RCC 7860 (cell line): ENCODE data around the gene CPA2.
A peak's percentile ranks its signal among the peaks of the same experiment; 100 is the strongest.
"Not testable (repeated sequence)": the region's sequence is repeated elsewhere in the genome, so short reads cannot be mapped to it uniquely, and the experiment has no call there.

Experiments used
- DNase-seq: peaks from one replicate; pipeline ENCODE4 v3.0.0-alpha.2; 2015; ENCODE audit warnings: low spot score
- FAIRE-seq: peaks from 2 replicates; lab custom pipeline; 2012; peaks lifted over from hg19 to GRCh38; lab: Jason Lieb, UNC

Gene CPA2

DNA sequence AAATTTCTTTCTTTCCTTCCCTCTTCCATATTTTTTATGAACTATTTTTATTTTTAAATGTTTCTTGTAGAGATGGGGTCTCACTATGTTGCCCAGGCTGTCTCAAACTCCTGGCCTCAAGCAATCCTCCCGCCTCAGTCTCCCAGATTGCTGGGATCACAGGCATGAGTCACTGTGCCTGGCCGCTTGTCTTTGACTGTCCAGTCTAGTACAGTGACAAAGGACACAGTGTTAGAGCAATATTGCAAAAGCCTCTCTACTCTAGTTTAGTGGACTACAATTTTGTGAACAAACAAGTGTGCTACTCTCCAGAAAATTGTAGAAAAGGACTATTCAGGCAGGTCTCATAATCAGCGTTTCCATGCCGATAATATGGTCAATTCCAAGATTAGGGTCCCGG is 37.3 kb downstream of the CPA2 start:
- no peak for FAIRE-seq
- no peak for DNase-seq

DNA sequence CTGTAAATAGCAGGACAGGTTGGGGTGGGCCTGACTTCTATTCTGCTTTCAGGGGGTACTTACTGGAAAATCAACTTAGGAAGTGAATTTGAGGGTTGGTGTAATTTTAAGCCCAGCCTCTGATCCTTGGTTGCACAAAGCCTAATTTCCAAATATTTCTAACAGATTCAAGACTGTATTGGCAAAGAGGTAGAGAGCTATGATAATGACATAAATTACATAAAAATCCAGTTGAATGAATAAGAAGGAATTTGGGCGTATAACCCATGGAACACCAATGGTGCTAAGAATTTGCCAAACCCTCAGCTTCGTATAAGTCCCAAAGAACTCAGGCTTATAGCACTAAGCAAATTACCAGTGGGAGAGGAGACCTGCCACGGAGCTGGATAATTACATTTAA is 38.2 kb downstream of the CPA2 start:
- no peak for DNase-seq
- FAIRE-seq = no peak

DNA sequence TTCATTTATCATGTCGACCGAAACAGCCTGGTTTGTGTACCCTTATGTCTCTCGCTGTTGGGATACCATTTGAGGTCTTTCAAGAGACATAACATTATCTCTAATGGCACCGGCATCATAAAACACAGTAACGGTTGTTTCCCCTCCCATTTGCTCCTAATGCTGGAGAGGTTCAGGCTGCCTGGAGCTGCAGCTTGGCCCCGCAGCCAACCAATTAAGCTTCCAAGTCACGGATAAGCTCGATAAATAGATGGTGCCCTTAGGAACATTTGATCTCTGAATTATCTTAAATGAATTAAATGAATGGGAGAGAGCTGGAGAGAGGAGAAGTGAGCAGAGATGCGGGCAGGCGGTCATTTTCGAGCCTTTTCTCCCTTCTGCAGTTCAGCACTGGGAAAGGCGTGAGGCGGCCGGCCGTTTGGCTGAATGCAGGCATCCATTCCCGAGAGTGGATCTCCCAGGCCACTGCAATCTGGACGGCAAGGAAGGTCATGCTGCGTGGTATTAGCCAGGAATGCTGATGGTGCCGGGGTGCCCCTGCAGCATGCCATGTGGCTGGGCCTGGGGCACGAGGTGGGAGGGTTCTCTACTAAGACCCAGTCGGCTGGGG is 38.9 kb downstream of the CPA2 start:
- no peak for FAIRE-seq
- DNase-seq = no peak

DNA sequence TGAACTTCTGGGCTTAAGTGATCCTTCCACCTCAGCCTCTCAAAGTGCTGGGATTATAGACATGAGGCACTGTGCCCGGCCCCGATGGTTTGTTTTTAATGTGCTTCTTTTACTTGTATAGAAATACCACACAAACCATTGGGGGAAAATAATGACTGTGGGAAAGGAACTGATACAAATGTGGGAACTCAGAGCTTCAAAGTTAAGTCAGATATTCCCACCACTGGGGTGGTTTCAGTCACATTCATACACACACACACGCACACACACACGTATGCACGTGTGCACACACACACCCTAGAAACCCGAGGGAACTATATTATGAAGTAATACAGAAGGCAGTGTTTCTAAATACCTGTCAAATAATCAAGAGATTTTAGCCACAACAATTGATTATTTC is 43.3 kb downstream of the CPA2 start:
- DNase-seq (no peak), FAIRE-seq (no peak)

DNA sequence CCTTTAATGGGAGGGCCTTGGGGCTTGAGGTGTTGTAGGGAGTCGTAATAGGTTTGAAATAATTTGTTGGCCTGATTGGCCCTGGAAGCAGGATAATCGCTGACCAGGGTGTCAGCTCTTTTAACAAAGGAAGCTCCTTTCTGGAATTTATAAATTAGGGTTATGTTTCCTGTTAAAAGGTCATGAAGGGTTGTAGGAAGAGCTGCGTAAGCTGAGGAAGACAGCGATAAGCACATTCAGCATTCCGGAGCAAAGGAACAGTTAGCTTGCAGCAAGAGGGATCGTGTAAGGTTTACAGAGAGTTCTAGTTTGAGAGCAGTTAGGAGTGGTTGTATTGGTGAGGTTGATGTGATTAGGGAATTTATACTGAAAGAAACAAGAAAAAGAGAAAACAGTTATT is 47.6 kb downstream of the CPA2 start:
- DNase-seq = no peak
- no peak for FAIRE-seq

DNA sequence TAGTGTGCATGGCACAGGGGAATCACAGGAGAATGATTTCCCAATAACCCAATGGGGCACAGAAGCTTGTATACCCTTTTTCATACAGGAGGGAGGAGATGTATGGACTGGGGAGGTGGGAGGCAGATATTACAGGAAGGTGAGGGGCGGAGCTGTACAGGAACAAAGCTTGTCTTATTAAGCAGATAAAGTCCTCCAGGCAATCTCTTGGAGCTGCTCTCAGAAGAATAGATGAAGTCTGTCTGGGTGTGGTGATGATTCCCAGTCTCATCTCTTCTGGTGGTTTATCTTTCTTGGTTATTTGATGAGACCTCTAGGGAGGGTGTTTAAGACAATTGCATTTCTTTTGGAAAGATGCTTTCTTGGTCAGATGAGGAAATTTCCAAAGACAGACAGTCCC is 52.9 kb downstream of the CPA2 start:
- DNase-seq (no peak), FAIRE-seq (no peak)

DNA sequence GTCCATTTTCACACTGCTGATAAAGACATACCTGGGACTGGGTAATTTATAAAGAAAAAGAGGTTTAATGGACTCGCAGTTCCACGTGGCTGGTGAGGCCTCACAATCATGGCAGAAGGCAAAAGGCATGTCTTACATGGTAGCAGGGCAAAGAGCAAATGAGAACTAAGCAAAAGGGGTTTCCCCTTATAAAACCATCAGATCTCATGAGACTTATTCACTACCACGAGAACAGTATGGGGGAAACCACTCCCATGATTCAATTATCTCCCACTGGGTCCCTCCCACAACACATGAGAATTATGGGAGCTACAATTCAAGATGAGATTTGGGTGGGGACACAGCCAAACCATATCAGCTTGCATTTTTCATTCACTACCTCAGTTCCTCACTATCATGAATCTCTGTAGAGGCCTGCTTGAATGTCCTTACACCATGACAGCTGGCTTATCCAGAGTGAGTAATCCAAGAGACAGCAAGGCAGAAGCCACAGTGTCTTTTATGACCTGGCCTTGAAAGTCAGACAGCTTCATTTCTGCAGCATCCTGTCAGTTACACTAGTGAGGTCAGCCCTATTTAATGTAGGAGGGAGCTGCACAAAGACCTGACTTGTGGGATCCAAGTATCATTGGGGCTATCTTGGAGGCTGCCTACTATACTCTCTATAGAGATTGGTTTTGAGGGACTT is 55.0 kb downstream of the CPA2 start:
- FAIRE-seq = not testable (repeated sequence)

DNA sequence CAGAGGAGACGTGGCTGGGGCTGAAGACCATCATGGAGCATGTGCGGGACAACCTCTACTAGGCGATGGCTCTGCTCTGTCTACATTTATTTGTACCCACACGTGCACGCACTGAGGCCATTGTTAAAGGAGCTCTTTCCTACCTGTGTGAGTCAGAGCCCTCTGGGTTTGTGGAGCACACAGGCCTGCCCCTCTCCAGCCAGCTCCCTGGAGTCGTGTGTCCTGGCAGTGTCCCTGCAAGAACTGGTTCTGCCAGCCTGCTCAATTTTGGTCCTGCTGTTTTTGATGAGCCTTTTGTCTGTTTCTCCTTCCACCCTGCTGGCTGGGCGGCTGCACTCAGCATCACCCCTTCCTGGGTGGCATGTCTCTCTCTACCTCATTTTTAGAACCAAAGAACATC is 56.0 kb downstream of the CPA2 start:
- no peak for FAIRE-seq
- no peak for DNase-seq

More for the DNA sequence above, 55.0 kb downstream of the CPA2 start:
- peak; percentile 15 for DNase-seq

DNA sequence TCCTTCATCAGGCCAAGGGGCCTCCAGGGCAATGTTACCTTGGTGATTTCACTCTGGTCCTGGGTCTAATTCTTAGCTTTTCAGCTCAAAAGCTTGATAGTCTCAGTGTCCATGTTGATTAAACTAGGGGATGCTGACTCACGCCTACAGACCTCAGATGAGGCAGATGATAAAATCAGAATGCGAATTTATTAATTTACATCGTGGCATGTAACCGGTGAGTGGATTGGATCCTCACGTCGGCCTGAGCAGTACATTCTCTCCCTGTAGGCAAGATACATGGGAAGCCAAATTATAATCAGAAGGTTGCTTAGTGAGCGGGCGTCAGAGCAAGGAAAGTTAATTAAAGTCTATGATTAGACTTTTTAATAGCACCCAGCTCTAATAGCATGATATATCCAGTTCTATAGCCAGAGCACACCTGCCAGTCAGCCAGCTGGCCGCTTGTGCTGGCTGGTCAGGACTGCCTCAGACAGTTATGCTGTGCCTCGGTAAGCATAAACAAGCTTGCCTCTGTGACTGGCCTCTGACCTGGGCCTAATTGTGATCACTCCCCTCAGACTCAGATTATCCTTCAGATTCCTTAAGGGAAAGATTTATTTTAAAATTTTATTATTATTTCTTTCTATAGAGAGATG is 57.8 kb downstream of the CPA2 start:
- FAIRE-seq (no peak), DNase-seq (no peak)

DNA sequence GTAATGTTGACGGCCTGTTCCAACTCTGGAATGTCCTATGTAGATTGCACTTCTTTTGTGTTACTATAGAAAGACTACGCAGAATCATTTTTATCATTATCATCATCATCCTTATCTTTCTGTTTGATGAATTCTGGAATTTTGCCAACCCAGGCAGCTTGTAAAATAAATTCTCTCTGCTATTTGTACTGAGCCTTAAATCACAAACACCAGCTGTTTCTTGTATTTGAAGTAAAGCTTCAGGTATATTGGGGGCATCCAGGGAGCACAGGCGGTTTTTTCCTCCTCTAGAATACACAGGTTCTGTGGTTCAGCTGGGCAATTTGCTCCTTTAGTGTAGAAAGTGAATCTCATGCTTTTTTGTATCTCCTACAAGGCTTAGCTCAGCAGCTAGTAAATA is 63.0 kb downstream of the CPA2 start:
- DNase-seq (no peak), FAIRE-seq (no peak)

DNA sequence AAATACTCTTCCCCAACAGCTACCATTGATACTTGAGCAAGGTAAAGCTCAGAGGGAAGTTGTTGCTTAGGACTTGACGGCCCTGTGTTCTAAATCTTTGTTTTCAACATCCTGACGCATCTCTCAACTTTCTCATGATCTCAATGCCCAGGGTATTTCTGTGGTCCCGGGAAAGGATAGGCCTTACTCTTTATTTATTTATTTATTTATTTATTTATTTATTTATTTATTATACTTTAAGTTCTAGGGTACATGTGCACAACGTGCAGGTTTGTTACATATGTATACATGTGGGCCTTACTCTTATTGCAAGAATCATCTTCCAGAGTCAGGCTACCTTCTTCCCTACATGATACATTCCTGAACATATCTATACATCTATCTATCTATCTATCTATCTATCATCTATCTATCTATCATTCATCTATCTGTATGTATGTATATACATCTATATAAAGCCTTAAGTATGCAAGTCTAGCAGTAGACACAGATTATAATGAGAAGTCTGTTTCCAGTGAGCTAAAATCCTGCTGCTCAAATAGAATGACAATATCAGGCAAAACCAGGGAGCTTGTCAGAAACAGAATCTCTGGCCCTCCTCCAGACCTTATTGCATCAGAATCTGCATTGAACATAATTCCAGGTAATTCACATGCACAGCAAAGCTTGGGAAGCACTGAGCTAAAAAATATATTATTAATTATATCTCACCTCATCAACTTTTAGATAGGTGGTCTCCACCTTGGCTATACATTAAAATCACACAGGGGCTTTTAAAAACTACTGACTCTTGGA is 65.8 kb downstream of the CPA2 start:
- FAIRE-seq = no peak
- no peak for DNase-seq

DNA sequence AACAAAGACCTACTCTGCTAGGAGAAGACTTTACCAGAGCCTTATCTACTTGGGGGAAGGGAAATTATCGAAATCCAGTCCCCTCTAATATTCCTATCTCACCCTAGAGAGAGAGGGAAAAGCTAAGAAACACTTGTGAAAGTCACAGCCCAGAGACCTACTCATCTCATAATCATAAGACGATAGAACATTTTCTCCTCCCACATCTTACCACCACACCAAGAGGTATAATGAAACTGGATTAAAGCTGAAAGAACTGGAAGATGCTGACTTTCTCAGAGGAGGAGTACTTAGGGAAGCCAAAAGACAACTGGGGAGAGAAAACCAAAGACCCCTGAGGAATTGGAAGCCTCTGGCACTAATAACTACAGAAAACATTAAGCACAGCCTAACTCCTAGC is 67.2 kb downstream of the CPA2 start:
- FAIRE-seq (no peak), DNase-seq (no peak)

DNA sequence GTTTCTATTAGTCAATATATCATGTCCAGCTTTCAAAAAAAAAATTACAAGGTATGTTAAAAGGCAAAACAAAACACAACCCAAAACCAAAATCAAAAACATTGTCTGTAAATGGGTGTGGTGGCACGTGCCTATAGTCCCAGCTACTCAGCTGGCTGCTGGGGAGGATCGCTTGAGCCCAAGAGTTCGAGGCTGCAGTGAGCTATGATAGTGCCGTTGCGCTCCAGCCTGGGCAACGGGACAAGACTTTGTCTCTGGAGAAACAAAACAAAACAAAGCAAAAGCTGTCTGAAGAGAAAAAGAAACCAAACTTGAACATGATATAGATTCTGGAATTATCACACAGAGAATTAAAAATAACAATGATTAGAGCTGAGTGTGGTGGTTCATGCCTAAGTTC is 67.6 kb downstream of the CPA2 start:
- FAIRE-seq = no peak
- DNase-seq = no peak

DNA sequence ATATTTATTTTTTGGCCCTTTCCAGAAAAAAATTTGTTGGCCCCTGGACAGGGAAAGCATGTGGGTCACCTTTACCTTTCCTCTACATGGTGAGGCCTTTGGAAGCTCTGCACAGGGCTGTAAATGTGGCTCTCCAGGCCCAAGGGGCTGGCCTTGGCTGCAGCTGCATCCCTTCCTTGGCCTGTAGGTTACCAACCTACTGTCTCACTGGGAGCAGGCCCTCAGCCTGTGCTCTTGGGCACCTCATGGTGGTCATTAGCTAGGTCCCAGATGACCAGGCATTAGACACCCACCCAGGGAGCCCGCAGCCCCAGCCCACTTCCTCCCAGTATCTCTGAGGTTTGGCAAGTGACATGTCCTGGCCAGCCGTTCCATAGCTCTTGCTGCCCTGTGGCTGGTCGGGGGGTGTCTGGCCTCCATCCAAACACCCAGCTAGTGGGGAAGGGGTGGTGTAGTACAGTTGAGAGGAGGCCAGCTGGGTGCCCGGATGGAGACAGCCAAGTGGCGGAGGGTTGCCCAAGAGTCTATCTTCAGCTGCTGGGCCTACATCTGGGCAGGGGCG is 70.8 kb downstream of the CPA2 start:
- FAIRE-seq = no peak
- no peak for DNase-seq

DNA sequence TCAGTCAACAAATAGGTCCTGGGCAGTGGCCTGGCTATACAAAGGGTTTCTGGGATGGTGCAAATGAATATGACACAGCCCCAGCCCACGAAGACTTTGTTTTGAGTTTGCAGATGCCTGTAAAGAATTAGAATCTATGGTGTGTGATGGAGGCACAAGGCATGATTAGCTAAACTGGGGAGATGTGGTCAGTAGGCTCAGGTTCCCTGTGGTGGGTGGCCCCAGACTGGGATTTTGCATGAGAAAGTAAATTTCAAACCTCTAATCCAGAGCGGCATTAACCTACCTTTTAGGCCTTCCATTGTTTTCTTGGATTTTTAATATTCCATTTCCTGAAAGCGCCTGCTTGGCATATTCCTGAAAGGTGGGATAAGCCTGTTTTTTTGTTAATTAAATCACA is 71.6 kb downstream of the CPA2 start:
- DNase-seq = no peak
- FAIRE-seq = no peak
